H1 (cell line): ENCODE results near the gene IMPG2. TPM values are rescaled to one million over a fixed set of nuclear protein-coding genes. Genes with fewer than 3 reads are reported as not detected.

Source experiments
- CTCF ChIA-PET: fragments of 300-600 bp; sonication (Branson Sonifier 250); formaldehyde crosslinking; loops from one replicate; lab custom pipeline; 2021; ENCODE audit not compliant: partially characterized antibody; lab: Charles Lee
- POLR2A ChIA-PET: fragments of 300-600 bp; sonication (Branson Sonifier 250); formaldehyde crosslinking; loops from one replicate; lab custom pipeline; 2021; ENCODE audit warnings: inconsistent platforms; ENCODE audit not compliant: partially characterized antibody; lab: Charles Lee
- DNase-seq, 2 experiments: peaks; one replicate each; pipeline versions ENCODE4 v3.0.0 to v3.0.0-alpha.2; 2010 to 2022; ENCODE audit warnings: low spot score in 2 of 2, low read depth in 1 of 2, mixed read lengths in 1 of 2
- FAIRE-seq: peaks from 2 replicates; lab custom pipeline; 2011; peaks lifted over from hg19 to GRCh38; lab: Jason Lieb, UNC
- H2AFZ ChIP-seq: 2 replicates; pipeline ENCODE4 v1.8.1; 2012; ENCODE audit warnings: low read length, inconsistent platforms
- H2AK5ac ChIP-seq: 2 replicates; pipeline ENCODE4 v1.6.1; 2013; ENCODE audit warnings: low read depth, low read length
- H2BK120ac ChIP-seq: replicated peaks from 2 replicates; pipeline ENCODE3; 2013; ENCODE audit warnings: low read depth, low read length, inconsistent platforms
- H2BK12ac ChIP-seq: 2 replicates; pipeline ENCODE4 v1.6.1; 2013; ENCODE audit warnings: low read depth, low read length
- H2BK15ac ChIP-seq: 2 replicates; pipeline ENCODE4 v1.6.1; 2013; ENCODE audit warnings: low read length
- H2BK20ac ChIP-seq: 2 replicates; pipeline ENCODE4 v1.6.1; 2013; ENCODE audit warnings: low read length
- H2BK5ac ChIP-seq: 2 replicates; pipeline ENCODE4 v1.6.1; 2013; ENCODE audit warnings: low read depth, low read length
- H3K14ac ChIP-seq: 2 replicates; pipeline ENCODE4 v1.6.1; 2013; ENCODE audit warnings: inconsistent platforms; ENCODE audit not compliant: insufficient read length
- H3K18ac ChIP-seq: 2 replicates; pipeline ENCODE4 v1.6.1; 2013; ENCODE audit warnings: low read length; ENCODE audit errors: extremely low read depth
- H3K23ac ChIP-seq: 2 replicates; pipeline ENCODE4 v1.6.1; 2013; ENCODE audit warnings: inconsistent platforms; ENCODE audit not compliant: insufficient read length
- H3K23me2 ChIP-seq: 2 replicates; pipeline ENCODE4 v1.6.1; 2013; ENCODE audit warnings: low read depth, low read length
- H3K27ac ChIP-seq: 2 replicates; pipeline ENCODE4 v1.6.1; 2011; ENCODE audit warnings: low read depth, low read length, inconsistent platforms
- H3K27me3 ChIP-seq, 4 experiments: replicated peaks in 1 of 4; 1 replicate in 1 of 4; 2 replicates in 3 of 4; pipeline versions ENCODE4 v1.6.1 to v1.8.1; 2011 to 2013; ENCODE audit warnings: low read length in 3 of 4, mild to moderate bottlenecking in 3 of 4, inconsistent platforms in 2 of 4, mixed read lengths in 2 of 4, moderate library complexity in 1 of 4; ENCODE audit not compliant: control insufficient read depth in 3 of 4, insufficient read depth in 3 of 4; ENCODE audit errors: extremely low read depth in 1 of 4
- H3K36me3 ChIP-seq, 4 experiments: 2 replicates each; pipeline versions ENCODE4 v1.6.1 to v1.8.1; 2011 to 2013; ENCODE audit warnings: mild to moderate bottlenecking in 4 of 4, low read length in 3 of 4, moderate library complexity in 2 of 4, control low read depth in 1 of 4, inconsistent platforms in 1 of 4; ENCODE audit not compliant: insufficient read depth in 4 of 4, control insufficient read depth in 2 of 4
- H3K4ac ChIP-seq: replicated peaks from 2 replicates; pipeline ENCODE3; 2013; ENCODE audit warnings: low read length, low read depth, mixed read lengths, inconsistent platforms; ENCODE audit not compliant: insufficient read length
- H3K4me1 ChIP-seq, 4 experiments: replicated peaks in 1 of 4; 1 replicate in 1 of 4; 2 replicates in 3 of 4; pipeline versions ENCODE4 v1.6.1 to v1.8.1; 2011 to 2013; ENCODE audit warnings: low read length in 3 of 4, inconsistent platforms in 2 of 4, mixed read lengths in 1 of 4; ENCODE audit not compliant: insufficient read depth in 4 of 4, control insufficient read depth in 3 of 4
- H3K4me2 ChIP-seq, 2 experiments: 2 replicates each; pipeline versions ENCODE4 v1.6.1 to v1.8.1; 2011 to 2013; ENCODE audit warnings: low read depth in 2 of 2, low read length in 2 of 2, control low read depth in 1 of 2, inconsistent platforms in 1 of 2, mild to moderate bottlenecking in 1 of 2; ENCODE audit not compliant: insufficient read depth in 1 of 2
- H3K4me3 ChIP-seq, 4 experiments: fragments of 200-600, 300-600 bp in 1 of 4; sonication (generic), shearing (Covaris generic), sonication (Bioruptor Twin) in 1 of 4; 2 replicates each; pipeline versions ENCODE4 v1.5.1 to v1.8.1; 2011 to 2016; ENCODE audit warnings: low read length in 4 of 4, low read depth in 3 of 4, control low read depth in 2 of 4, inconsistent platforms in 2 of 4, mild to moderate bottlenecking in 2 of 4, mixed read lengths in 1 of 4, moderate library complexity in 1 of 4; ENCODE audit not compliant: insufficient read depth in 2 of 4; ENCODE audit errors: extremely low read depth in 1 of 4
- H3K56ac ChIP-seq: replicated peaks from 2 replicates; pipeline ENCODE3; 2013; ENCODE audit warnings: low read depth, mild to moderate bottlenecking, mixed read lengths, low read length, inconsistent platforms; ENCODE audit not compliant: insufficient read length
- H3K79me1 ChIP-seq: 2 replicates; pipeline ENCODE4 v1.6.1; 2013; ENCODE audit warnings: low read depth, low read length, control low read depth
- H3K79me2 ChIP-seq, 2 experiments: 2 replicates each; pipeline versions ENCODE4 v1.6.1 to v1.8.1; 2012 to 2013; ENCODE audit warnings: low read length in 2 of 2, mild to moderate bottlenecking in 2 of 2, inconsistent platforms in 1 of 2; ENCODE audit not compliant: insufficient read depth in 2 of 2, control insufficient read depth in 1 of 2
- H3K9ac ChIP-seq, 4 experiments: replicated peaks in 1 of 4; 1 replicate in 1 of 4; 2 replicates in 3 of 4; pipeline versions ENCODE4 v1.6.1 to v1.8.1; 2011 to 2013; ENCODE audit warnings: low read depth in 3 of 4, low read length in 3 of 4, control low read depth in 2 of 4, mild to moderate bottlenecking in 2 of 4, moderate library complexity in 2 of 4, inconsistent platforms in 1 of 4; ENCODE audit errors: extremely low read depth in 1 of 4
- H3K9me3 ChIP-seq, 2 experiments: 2 replicates each; pipeline versions ENCODE4 v1.6.1 to v1.8.1; 2012 to 2013; ENCODE audit warnings: mild to moderate bottlenecking in 2 of 2, moderate library complexity in 2 of 2, control low read depth in 1 of 2, inconsistent platforms in 1 of 2, low read depth in 1 of 2, low read length in 1 of 2, mixed read lengths in 1 of 2; ENCODE audit not compliant: insufficient read depth in 2 of 2
- H4K20me1 ChIP-seq, 2 experiments: replicated peaks in 1 of 2; 2 replicates each; pipeline versions ENCODE3 to v1.8.1; 2011 to 2013; ENCODE audit warnings: inconsistent platforms in 2 of 2, low read length in 2 of 2, mild to moderate bottlenecking in 1 of 2; ENCODE audit not compliant: insufficient read depth in 2 of 2, control insufficient read depth in 1 of 2
- H4K5ac ChIP-seq: 2 replicates; pipeline ENCODE4 v1.6.1; 2013; ENCODE audit warnings: low read length, low read depth, mixed read lengths, inconsistent platforms; ENCODE audit not compliant: insufficient read length
- H4K8ac ChIP-seq: 2 replicates; pipeline ENCODE4 v1.8.0; 2013; ENCODE audit warnings: mild to moderate bottlenecking, moderate library complexity, low read length, inconsistent platforms; ENCODE audit not compliant: insufficient read depth; ENCODE audit errors: extremely low read depth
- H4K91ac ChIP-seq: replicated peaks from 2 replicates; pipeline ENCODE3; 2013; ENCODE audit warnings: low read length, mixed read lengths, inconsistent platforms; ENCODE audit not compliant: insufficient read length
- CBX8 ChIP-seq: fragments of 300-800, 300-1000 bp; sonication (generic); IDR thresholded peaks from 2 replicates; pipeline ENCODE4 v1.7.1; 2016; ENCODE audit warnings: low read depth, low read length, borderline replicate concordance
- NRF1 ChIP-seq: IDR thresholded peaks from 2 replicates; pipeline ENCODE4 v1.6.1; 2011; ENCODE audit warnings: mild to moderate bottlenecking, low read depth, low read length, improper control_type of control experiment
- POLR2A ChIP-seq, 2 experiments: IDR thresholded peaks; 1 replicate in 1 of 2; 2 replicates in 1 of 2; pipeline ENCODE4 v1.6.1; 2011; ENCODE audit warnings: low read depth in 2 of 2, low read length in 2 of 2, mild to moderate bottlenecking in 2 of 2; ENCODE audit errors: control extremely low read depth in 1 of 2
- polyA plus RNA-seq, 7 experiments: library from polyadenylated mRNA; depleted of rRNA in 3 of 7; stranded (reverse) in 5 of 7; unstranded in 2 of 7; fragments of >200 nt in 5 of 7; fragments of 200-250 nt in 2 of 7; gene quantifications; 1 replicate in 5 of 7; 2 replicates in 1 of 7; 4 replicates in 1 of 7; pipeline versions ENCODE4 v1.2.1 to v1.2.3, GENCODE V29; 2011 to 2013; ENCODE audit warnings: missing spikeins in 2 of 7, mixed read lengths in 2 of 7
- total RNA-seq: library from RNA; stranded (reverse); fragmentation: NEBNext Ultra II Directional; extraction: Animal tissue kit (Norgen Biotek cat#: 25700); gene quantifications from 2 replicates; pipeline ENCODE4 v1.2.1, GENCODE V29; 2021

The IMPG2 gene
- total and polyA plus RNA-seq, 2 of the 8 experiments (the other 6 are each of a cell fraction or from before 2014, with no cell fraction given): 0.03 to 0.06 TPM

- no peaks in the 10 kb centered on the region for H3K36me3 ChIP-seq
- no peak overlapping the region for H4K5ac ChIP-seq
- no peak overlapping the region for H2BK15ac ChIP-seq
- no peaks in the 10 kb centered on the region for H3K27me3 ChIP-seq
- no peaks in the 10 kb centered on the region for H3K4me1 ChIP-seq
- H3K23me2 ChIP-seq: no peaks in the 10 kb centered on the region
- DNase-seq (no peak), FAIRE-seq (no peak)
- H2AK5ac ChIP-seq: no peak overlapping the region
- H3K23ac ChIP-seq: no peak overlapping the region
- H3K9ac ChIP-seq: no peak overlapping the region
- H3K79me2 ChIP-seq: no peaks in the 10 kb centered on the region
- H2BK5ac ChIP-seq: no peak overlapping the region
- CTCF ChIA-PET: interaction anchor here (0.9 kb wide), 1 partner anchor 8 kb away, joined by 3 read pairs; no protein-coding TSS in a partner anchor
- H2AFZ ChIP-seq: no peak overlapping the region
- no peak overlapping the region for H4K91ac ChIP-seq
- no peaks in the 10 kb centered on the region for H3K9me3 ChIP-seq
- no peak overlapping the region for H3K18ac ChIP-seq
- TF ChIP-seq CBX8: no peak
- TF ChIP-seq POLR2A (IDR thresholded peaks at IDR 0.05; ENCODE audit: control extremely low read depth in 1 of 2, low read depth in 2 of 2, low read length in 2 of 2): no peak
- no peak for TF ChIP-seq NRF1
- H4K8ac ChIP-seq: no peak overlapping the region
- no peak overlapping the region for H2BK20ac ChIP-seq
- POLR2A ChIA-PET: no interaction called here
- no peak overlapping the region for H3K14ac ChIP-seq
- no peak overlapping the region for H3K4me3 ChIP-seq
- no peak overlapping the region for H2BK12ac ChIP-seq
- H3K4ac ChIP-seq: no peak overlapping the region
- H3K79me1 ChIP-seq: no peaks in the 10 kb centered on the region
- H2BK120ac ChIP-seq: no peak overlapping the region
- no peak overlapping the region for H3K56ac ChIP-seq
- no peak overlapping the region for H3K27ac ChIP-seq
- no peaks in the 10 kb centered on the region for H4K20me1 ChIP-seq
- no peak overlapping the region for H3K4me2 ChIP-seq
These were observed 58.9 kb downstream of the IMPG2 start for GRCh38 chr3:101261506-101261905.
